SK-N-MC (cell line): Measurements from ENCODE around the gene ZRANB1.

Experiments used
- DNase-seq: peaks from one replicate; pipeline ENCODE4 v3.0.0-alpha.2; 2011; ENCODE audit warnings: low read depth, low spot score
- H3K27ac ChIP-seq: fragments of 200-600 bp; sonication (generic); 2 replicates; pipeline ENCODE4 v1.5.1; 2016; ENCODE audit warnings: mixed run types
- H3K36me3 ChIP-seq: fragments of 200-600 bp; sonication (generic); 2 replicates; pipeline ENCODE4 v1.6.1; 2017; ENCODE audit warnings: antibody characterized with exemption, low read length, mixed read lengths; ENCODE audit not compliant: insufficient read depth
- H3K4me3 ChIP-seq: fragments of 200-600 bp; sonication (generic); 2 replicates; pipeline ENCODE4 v1.5.1; 2016
- H3K9ac ChIP-seq: fragments of 200-600 bp; sonication (generic); 2 replicates; pipeline ENCODE4 v1.8.0; 2017; ENCODE audit warnings: mixed run types, mixed read lengths; ENCODE audit not compliant: insufficient read length
- H3K9me3 ChIP-seq: fragments of 200-600 bp; sonication (generic); 2 replicates; pipeline ENCODE4 v1.6.1; 2017; ENCODE audit warnings: low read depth, mild to moderate bottlenecking, antibody characterized with exemption, low read length, moderate library complexity, mixed read lengths
- EZH2 ChIP-seq: fragments of 200-600 bp; sonication (generic); IDR thresholded peaks from one replicate; pipeline ENCODE4 v1.6.1; 2017; ENCODE audit warnings: antibody characterized with exemption
- FOXP2 ChIP-seq: optimal IDR thresholded peaks from 2 replicates; pipeline ENCODE3; 2011; ENCODE audit warnings: mild to moderate bottlenecking, moderate library complexity; ENCODE audit not compliant: insufficient read depth; ENCODE audit errors: extremely low read length, control extremely low read depth
- POLR2AphosphoS5 ChIP-seq: IDR thresholded peaks from 2 replicates; pipeline ENCODE4 v1.6.1; 2012; ENCODE audit warnings: mild to moderate bottlenecking, low read depth, low read length, borderline replicate concordance

The ZRANB1 gene

DNA sequence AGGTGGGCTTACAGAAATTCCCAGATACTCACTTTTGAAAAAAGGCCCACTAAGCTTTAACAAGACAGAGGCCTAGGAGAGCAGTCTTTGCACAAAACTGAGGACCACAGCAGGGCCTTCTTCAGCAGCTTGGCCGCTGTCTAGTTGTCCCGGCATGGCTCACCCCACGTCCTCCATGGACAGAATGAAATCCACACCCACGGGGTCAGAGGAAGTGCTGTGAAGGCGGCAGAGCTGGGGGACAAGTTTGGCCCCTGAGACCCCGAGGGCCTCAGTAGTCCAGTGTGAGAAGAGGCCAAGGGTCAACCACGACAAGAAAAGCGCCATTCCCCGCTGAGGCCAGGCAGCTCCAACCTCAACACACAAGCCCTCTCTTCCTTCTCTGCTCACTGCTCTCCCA lies 78.9 kb downstream of the ZRANB1 start:
- Histone ChIP-seq H3K9me3 (no peaks in the 10 kb centered on the region), H3K27ac (no peak overlapping the region), H3K4me3 (no peak overlapping the region), H3K36me3 (no peaks in the 10 kb centered on the region; the same call in 1 of the 2 replicates), H3K9ac (no peak overlapping the region)
- no peak for DNase-seq
- no peak for TF ChIP-seq FOXP2
- no peak for TF ChIP-seq POLR2AphosphoS5
- no peak for TF ChIP-seq EZH2

GRCh38 chr10:125021686-125022344 lies 79.9 kb downstream of the ZRANB1 start:
- no peaks in the 10 kb centered on the region; the same call in 1 of the 2 replicates for H3K36me3 ChIP-seq
- no peak for DNase-seq
- H3K27ac ChIP-seq, result no peak overlapping the region
- H3K9ac ChIP-seq, result no peak overlapping the region
- TF ChIP-seq POLR2AphosphoS5, result no peak
- H3K9me3 ChIP-seq, result no peaks in the 10 kb centered on the region
- H3K4me3 ChIP-seq, result no peak overlapping the region

DNA sequence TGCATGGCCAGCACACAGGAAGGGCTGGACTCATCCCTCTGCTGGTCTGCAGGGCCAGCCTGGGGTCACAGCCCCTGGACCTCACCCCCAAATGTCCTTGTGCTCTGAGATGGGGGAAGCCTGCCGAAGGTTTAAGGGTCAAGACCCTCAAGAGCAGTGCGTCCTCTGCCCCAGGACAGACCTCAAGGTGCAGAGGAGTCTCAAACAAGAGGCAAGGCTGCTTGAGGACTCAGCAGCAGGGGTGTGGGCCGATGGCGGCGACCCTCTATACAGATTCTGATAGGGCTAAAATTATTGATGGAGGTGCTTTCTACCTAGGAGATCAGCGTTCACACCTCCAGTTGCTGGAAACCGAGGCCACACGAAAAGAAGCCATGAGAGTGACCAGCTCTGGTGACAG lies 80.7 kb downstream of the ZRANB1 start:
- Histone ChIP-seq H3K9me3 (no peaks in the 10 kb centered on the region), H3K4me3 (no peak overlapping the region)

GRCh38 chr10:125023255-125023654 lies 81.3 kb downstream of the ZRANB1 start:
- Histone ChIP-seq H3K27ac (no peak overlapping the region), H3K9me3 (no peaks in the 10 kb centered on the region), H3K4me3 (no peak overlapping the region), H3K9ac (no peak overlapping the region), H3K36me3 (no peaks in the 10 kb centered on the region; the same call in 1 of the 2 replicates)
- no peak for TF ChIP-seq EZH2
- TF ChIP-seq POLR2AphosphoS5, result no peak
- DNase-seq, result no peak

More for the DNA sequence above, 80.7 kb downstream of the ZRANB1 start:
- Histone ChIP-seq H3K9ac (no peak overlapping the region), H3K27ac (no peak overlapping the region), H3K36me3 (no peaks in the 10 kb centered on the region; the same call in 1 of the 2 replicates)
- TF ChIP-seq POLR2AphosphoS5 (no peak), EZH2 (no peak)
- no peak for DNase-seq

- Histone ChIP-seq H3K27ac (peak overlapping the region; percentile 64), H3K36me3 (no peaks in the 10 kb centered on the region; the same call in 1 of the 2 replicates)
- no peak for DNase-seq
These were observed 82.1 kb downstream of the ZRANB1 start for GRCh38 chr10:125023862-125024496.

GRCh38 chr10:125024497-125025234 lies 82.7 kb downstream of the ZRANB1 start:
- no peaks in the 10 kb centered on the region for H3K9me3 ChIP-seq
- no peak overlapping the region for H3K9ac ChIP-seq
- H3K36me3 ChIP-seq, result no peaks in the 10 kb centered on the region; the same call in 1 of the 2 replicates
- no peak for DNase-seq
- peak overlapping the region; percentile 53 for H3K4me3 ChIP-seq
- no peak for TF ChIP-seq POLR2AphosphoS5
- no peak for TF ChIP-seq FOXP2
- TF ChIP-seq EZH2, result no peak
- peak overlapping the region; percentile 64 for H3K27ac ChIP-seq

More at GRCh38 chr10:125023862-125024496, 82.1 kb downstream of the ZRANB1 start:
- H3K4me3 ChIP-seq, result peak overlapping the region; percentile 53
- no peak for TF ChIP-seq EZH2
- no peak for TF ChIP-seq FOXP2
- TF ChIP-seq POLR2AphosphoS5, result no peak
- H3K9me3 ChIP-seq, result no peaks in the 10 kb centered on the region
- H3K9ac ChIP-seq, result no peak overlapping the region

- no peaks in the 10 kb centered on the region; the same call in 1 of the 2 replicates for H3K36me3 ChIP-seq
These were observed 83.4 kb downstream of the ZRANB1 start for GRCh38 chr10:125025341-125025740.

GRCh38 chr10:125026036-125026931 lies 84.4 kb downstream of the ZRANB1 start:
- H3K36me3 ChIP-seq, result no peaks in the 10 kb centered on the region
- TF ChIP-seq FOXP2 (no peak), EZH2 (no peak), POLR2AphosphoS5 (no peak)
- no peak overlapping the region for H3K27ac ChIP-seq
- H3K9me3 ChIP-seq, result no peaks in the 10 kb centered on the region
- no peak overlapping the region for H3K9ac ChIP-seq
- no peak for DNase-seq
- no peak overlapping the region for H3K4me3 ChIP-seq

More at GRCh38 chr10:125025341-125025740, 83.4 kb downstream of the ZRANB1 start:
- Histone ChIP-seq H3K27ac (peak overlapping the region; percentile 64), H3K9ac (no peak overlapping the region), H3K4me3 (peak overlapping the region; percentile 53; the same call in 1 of the 2 replicates), H3K9me3 (no peaks in the 10 kb centered on the region)
- TF ChIP-seq EZH2, result no peak
- TF ChIP-seq POLR2AphosphoS5, result no peak
- no peak for TF ChIP-seq FOXP2
- DNase-seq, result no peak
